Occipital lobe (tissue), 2 donors: ENCODE data around the gene CFAP43. TPM values are rescaled to one million over a fixed set of nuclear protein-coding genes. Genes with fewer than 3 reads are reported as not detected.
"Not testable (repeated sequence)": the region's sequence is repeated elsewhere in the genome, so short reads cannot be mapped to it uniquely, and the experiment has no call there.

Source experiments
- DNase-seq: peaks from one replicate; lab custom pipeline; 2025; lab: John Stamatoyannopoulos, UW
- total RNA-seq: library from RNA; depleted of rRNA; stranded (reverse); fragments of >200 nt; gene quantifications from one replicate; pipeline ENCODE4 v1.2.3, GENCODE V29; 2014

The CFAP43 gene
- total RNA-seq, 1 donor from 2014 or later: 16.7 TPM

DNA sequence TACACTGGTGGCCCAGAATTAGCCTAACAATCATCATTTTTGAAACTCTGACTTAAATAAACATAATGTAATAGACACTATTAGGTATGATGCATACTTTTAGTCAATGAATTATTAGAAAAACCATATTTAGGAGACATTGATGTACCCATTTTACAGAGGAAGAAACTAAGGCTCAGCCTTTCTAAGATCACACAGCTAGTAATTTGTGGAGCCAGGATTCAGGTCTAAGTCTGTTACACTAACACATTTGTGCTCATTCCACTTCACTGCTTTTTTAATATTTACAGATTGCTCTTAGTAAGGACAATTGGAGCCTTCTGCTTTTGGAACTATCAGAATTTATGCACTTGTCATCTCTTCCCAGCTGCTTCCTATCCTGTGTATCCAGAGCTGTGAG lies 8.9 kb downstream of the CFAP43 start:
- no peak for DNase-seq

DNA sequence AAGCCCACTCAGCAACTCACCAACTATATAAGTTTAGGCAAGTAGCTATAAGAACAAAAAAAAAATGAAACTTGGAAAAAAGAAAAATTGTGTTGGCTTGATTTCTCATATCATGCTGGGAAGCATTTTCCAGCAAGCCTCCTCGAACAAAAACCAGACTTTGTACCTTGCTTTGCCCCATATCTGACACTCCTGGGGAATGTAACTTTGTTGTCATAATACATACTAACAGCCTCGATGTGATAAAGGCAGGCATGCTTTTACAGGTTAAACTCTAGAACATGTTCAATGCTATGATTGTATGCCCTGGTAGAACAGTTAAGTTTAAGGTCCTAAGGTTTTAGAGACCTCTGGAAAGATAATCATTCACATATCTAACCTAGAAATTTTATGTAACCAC lies 11.6 kb downstream of the CFAP43 start:
- no peak for DNase-seq

DNA sequence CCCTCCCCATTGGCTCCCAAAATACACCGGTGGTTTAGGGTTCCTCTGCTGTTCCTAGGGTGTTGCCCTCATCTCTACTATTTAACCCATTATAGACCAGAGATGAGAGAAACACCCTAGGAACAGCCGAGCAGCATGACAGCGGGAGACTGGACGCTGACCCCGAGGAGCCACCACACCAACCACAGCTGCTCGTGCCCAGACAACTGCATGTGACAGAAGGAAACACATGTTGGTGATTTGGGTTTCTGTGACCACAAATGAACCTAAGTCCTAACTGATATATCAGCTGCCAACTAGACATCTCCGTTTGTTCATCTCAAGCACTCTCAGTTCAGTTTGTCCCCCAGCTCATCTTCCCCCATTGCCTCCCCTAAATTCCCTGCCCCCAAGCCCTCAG lies 13.4 kb downstream of the CFAP43 start:
- no peak for DNase-seq

DNA sequence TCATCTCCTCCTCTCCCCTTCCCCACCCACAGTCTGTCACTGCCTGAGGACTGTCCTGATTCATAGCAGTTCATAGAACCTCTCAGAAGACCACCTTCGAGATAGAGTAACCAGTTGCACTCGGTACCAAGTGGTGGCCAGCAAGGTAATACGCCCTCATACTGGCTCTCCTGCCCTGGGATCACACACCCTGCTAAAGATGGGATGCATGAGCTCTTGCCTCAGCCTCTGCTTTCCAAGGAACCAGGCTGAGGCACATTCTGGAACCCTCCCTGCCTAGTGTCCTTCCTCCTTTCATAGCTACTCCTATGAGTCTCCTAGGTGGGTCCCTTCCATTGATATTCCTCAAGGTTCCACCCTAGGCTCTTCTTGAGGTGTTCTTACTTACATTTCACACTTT lies 15.5 kb downstream of the CFAP43 start:
- DNase-seq: no peak

DNA sequence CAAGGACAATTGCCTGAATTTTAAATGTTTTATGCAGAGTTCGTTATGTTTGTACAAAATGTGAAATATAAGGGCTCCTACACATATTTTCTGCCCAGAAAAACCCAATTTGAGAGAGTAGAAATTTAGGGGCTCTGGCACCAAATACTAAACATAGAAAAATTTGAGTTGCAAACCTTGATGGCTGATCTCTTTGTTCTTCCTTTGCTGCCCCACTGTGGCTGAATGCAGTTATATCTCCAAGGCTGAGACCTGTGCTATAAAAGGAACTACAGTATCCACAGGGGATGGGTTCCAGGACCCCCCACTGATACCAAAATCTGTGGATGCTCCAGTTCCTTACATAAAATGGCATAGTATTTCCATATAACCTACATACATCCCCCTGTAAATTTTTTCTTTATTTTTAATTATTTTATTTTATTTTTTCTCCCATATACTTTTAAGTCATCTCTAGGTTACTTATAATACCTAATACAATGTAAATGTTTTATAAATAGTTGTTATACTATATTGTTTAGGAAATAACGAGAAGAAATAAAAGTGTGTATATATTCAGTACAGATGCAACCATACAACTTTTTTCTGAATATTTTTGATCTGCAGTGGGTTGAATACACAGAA lies 22.5 kb downstream of the CFAP43 start:
- DNase-seq: peak; percentile 9

DNA sequence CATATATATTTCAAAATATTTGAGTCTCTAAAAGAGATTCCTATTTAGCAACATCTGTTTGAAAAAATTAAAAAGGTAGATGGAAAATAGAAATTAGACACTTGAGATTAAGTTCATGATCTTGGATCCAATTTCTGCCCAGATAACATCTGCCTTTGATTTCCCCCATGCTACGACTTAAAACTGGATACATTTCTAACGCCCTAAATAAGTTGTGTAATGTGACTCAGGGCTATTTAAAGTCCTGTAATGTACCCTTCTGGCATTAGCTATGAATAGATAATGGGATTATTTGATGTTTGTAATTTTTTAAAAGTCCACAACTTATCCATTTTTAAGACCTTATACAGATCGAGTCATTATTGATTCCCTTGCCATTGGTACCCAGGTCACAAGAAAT lies 23.4 kb downstream of the CFAP43 start:
- DNase-seq: no peak

DNA sequence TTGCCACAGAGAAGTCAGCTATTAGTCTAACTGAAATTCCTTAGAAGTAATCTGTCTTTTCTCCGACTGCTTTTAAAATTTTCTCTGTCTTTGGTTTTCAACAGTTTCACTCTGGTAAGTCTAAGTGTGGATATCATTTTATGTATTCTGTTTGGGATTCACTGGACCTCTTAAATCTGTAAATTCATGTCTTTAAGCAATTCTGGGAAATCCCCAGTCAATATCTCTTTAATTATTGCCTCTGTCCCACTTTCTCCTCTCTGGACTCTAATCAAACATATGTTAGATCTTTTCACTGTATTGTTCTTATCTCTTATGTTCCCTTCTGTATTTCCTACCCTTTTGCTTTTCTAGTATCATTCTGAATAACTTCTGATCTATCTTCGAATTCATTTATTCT lies 29.9 kb downstream of the CFAP43 start:
- no peak for DNase-seq

DNA sequence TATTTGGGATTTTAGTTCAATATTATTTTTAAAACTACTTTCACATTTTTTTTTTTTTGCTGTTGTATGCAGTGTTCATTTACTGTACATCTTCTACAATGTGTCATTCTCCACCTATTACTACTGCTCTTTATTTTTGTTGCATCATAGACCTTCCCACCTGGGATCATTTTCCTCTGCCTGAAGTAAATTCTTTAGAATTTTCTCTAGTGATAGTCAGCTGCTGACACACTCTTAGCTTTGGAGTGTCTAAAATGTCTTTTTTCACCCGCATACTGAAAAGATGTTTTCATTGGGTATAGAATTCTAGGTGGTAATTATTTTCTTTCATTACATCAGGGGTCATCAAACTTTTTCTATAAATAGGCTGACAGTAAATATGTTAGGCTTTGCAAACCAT lies 30.5 kb downstream of the CFAP43 start:
- no peak for DNase-seq

DNA sequence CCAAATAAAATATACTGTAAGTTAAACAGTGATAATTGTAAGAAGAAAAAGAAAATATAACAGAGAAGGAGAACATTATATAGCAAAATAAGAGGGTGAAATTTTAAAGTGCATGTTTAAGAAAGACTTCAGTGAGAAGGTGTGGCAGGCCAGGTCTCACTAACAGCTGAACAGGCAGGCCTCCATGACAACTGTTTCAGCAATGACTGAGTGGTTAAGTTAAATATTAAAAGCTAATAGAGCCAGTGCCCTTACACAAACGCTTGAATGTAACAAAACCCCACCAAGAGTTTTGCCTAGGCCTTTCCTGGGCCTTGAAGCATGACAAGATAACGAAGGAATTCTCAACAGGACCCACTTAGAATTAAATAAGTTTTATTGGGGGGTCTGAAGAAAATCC lies 32.6 kb downstream of the CFAP43 start:
- DNase-seq: no peak

DNA sequence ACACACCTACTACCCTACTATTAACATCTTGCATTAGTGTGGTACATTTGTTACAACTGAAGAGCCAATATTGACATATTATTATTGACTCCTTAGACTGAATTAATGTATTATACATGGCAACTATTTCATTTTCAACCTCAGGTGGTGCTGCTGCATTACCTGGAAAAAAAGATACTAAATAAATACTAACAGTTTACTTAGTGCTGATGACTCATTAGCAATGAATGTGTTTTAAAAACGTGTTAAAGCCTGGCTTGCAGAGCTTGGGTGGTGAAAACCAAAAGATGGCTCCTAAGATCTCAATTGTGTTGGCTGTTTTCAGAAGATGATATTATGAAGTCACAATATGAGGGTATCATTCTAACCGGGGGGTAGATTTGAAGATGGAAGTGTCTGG lies 34.8 kb downstream of the CFAP43 start:
- DNase-seq: no peak

DNA sequence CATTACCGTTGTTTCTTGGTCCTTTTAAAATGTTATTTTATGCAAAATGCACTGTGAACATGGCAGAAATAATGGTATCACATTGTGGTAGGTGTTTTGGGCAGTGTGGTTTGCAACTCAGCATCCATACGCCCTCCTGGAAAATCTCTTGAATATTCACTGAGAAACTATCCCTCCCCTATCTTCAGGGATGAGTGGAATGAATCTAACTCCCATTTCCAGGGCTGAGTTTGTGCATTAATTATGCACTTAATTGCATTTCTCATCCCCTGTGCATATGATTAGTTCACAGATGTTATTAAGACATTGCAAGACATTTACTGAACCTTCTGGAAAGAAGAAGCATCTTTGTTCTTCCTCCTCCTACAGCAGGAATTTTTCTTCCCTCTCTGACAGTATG lies 36.5 kb downstream of the CFAP43 start:
- DNase-seq: no peak

DNA sequence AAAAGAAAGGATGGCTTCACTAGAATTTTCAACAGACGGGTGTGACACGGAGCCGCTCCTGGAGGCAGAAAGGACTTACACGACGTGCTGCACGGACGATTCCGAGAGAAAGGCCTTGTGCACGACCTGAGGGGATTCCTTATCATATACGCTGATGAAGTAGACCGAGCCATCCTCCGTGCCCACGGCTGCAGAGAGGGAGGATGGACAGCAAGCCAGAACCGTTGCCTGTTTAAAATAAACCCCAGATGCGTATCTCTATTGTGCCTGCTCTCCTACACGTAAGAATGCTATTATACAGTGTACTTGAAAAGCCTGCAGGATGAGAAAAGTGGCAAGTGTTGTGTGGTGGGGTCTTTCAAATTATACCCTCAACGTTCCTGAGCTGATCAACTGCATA lies 38.4 kb downstream of the CFAP43 start:
- DNase-seq: no peak

DNA sequence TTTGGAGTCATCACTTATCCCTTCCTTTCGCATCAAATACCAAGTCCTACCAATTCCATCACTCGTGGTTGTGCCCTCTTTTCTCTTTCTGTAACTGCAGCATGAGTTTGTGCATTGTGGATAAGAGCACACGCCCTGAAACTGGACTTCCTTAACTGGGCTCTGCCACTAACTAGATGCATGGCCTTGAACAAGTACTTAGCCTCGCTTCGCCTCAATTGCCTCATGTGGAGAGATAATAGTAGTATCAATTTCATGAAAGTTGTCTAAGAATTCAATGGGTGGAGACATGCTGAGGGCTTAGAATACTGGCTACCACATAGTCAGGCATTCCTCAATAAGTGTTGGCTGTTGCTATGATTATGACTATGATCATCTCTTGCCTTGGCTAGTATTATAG lies 41.5 kb downstream of the CFAP43 start:
- DNase-seq: no peak

DNA sequence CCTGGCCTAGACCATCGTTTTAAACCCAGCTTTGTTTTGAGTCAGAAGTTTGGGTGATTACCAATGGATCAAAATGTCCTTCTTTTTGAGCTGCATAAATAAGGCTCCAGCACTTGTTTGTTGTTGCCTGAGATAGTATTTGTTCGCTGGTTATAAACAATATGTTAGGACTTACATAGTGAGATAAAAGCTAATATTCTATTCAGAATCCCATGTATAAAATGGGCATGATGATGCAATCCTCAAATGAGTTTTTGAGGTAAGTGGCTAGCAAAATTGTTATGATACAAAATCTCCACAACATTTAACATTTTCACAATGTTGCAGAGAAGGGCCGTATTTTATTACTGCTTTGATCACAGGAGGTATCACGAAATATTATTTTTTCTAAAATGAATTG lies 48.5 kb downstream of the CFAP43 start:
- no peak for DNase-seq

DNA sequence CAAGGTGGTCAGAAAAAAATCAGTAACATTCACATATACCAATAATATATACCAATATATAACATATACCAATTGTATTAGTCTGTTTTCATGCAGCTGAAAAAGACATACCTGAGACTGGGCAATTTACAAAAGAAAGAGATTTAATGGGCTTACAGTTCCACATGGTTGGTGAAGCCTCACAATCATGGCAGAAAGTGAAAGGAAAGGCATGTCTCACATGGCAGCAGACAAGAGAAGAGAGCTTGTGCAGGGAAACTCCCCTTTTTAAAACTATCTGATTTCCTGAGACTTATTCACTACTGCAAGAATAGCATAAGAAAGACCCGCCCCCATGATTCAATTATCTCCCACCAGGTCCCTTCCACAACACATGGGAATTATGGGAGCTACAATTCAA lies 58.0 kb downstream of the CFAP43 start:
- DNase-seq: not testable (repeated sequence)

DNA sequence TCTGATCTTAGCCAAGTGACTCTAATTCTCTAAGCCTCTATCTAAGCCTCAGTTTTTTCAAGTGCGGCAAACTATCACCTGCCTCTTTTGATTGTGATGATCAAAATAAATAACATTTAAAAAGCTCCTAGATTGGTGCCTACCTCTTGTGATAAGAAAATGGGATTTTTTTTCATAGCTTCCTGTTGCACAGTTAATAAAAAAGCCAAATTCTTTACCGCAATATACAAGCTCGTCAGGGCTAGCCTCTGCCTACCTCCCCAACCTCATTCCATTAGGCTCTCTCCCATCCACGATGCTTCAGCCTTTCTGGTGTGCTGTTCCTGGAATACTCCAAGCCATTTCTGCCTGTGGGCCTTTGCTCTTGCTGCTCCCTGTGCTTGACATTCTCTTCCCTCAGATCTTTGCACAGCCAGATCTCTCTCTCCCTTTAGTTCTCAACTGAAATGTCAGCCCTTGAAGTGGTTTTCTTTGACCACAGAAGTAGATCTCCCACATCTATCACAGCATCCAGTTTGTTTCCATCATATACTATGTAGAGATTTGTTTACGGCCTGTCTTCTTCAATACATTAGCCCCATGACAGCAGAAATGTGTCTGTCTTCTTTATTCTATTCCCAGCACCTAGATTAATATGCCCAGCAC lies 61.4 kb downstream of the CFAP43 start:
- no peak for DNase-seq

DNA sequence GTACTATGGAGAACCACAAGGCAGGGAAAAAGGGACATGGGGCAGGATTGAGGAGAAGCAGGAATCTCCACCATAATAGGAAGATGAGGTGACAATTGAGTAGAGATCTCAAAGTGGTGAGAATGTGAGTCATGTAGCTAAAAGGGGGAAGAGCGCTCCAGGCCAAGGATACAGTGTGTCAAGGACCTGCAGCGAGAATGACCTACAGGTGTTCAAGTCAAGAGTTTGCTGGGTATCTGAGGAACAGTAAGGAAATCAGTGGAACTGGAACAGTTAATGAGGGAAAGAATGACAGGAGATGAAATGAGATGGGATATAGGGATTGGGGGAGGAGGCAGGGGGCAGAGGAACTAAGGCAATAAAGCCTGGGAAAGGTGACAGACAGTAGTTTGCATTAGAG lies 76.6 kb downstream of the CFAP43 start:
- DNase-seq: no peak

DNA sequence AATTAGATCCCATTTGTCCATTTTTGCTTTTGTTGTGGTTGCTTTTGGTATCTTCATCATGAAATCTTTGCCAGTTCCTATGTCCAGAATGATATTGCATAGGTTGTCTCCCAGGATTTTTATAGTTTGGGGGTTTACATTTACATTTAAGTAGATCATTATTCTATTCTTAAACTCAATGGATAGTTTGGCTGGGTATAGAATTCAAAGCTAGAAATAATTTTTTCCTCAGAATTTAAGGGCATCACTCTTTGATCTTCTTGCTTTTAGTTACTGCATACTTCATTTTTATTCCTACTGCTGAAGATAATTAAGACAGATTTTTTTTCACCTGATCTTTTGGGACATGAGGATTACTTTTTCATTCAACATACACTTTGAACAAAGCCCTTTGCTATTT lies 80.4 kb downstream of the CFAP43 start:
- no peak for DNase-seq

DNA sequence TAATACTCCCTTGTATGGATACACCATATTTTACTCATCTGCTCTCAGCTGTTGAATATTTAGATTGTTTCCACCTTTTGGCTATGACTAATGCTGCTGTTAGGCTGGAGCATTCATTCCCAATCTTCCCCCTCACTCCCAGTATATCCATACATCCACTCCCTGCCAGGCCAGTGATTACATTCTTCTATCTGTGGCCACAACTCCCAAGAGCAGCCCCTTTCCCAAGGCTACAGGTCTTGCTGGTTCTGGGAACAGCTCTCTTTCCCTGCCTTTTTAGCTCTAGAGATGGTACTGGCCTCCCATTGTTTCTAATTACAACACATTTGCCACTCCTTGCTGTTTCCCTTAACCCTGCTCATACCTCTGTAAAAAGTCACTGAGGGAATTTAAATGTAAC lies 82.0 kb downstream of the CFAP43 start:
- no peak for DNase-seq

DNA sequence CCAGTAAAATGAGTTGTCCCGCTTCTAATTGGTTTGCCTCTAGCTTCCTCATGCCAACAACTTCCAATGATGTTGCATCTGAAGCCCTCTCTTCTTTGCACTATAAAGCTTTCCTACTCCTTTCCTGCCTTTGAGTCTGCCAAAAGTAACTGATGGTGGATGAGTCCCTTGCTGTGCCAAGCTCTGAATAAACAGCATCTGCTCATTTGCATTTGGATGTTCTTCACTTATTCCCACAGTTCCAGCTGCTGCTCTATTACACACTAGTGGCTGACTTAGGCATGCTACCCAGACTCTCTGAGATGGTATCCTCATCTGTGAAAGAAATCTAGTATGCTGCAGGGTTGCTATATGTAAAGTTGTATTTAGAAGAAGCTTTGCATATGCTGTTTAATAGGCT lies 85.3 kb downstream of the CFAP43 start:
- peak; percentile 62 for DNase-seq

DNA sequence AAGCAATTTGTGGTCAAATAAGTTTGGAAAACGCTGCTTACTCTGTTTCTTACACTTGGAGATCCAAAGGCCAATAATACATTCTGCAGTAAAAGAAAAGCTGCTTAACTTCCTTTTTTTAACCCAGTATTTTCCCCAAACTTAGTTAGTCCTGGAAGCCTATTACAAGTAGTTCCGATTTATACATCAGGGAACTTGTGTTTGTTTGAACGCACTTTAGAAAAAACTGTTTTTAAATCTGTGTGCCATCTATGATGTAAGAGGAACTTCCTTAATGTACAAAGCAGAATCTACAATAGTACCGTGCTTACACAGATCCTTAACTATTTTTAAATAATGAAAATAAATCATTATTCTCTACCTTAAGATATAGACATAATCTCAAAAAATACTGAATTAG lies 87.2 kb downstream of the CFAP43 start:
- DNase-seq: no peak

DNA sequence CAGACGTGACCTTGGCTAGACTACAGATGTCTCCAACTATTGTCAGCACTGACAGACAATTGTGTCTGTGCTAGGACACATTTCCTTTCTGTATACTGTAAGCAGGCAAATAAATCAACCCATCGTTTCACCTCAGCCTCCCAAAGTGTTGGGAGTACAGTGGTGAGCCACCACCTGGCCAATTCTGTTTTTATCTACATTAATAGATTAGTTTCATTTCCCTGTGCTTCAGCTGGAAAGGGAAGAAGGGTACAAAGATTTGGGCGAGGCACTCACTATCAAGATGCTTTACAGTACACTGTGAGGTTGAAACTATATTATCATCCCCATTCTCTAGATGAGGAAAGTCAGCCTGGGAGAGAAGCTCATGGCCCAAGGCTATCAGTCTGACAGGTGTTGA lies 88.3 kb downstream of the CFAP43 start:
- no peak for DNase-seq

DNA sequence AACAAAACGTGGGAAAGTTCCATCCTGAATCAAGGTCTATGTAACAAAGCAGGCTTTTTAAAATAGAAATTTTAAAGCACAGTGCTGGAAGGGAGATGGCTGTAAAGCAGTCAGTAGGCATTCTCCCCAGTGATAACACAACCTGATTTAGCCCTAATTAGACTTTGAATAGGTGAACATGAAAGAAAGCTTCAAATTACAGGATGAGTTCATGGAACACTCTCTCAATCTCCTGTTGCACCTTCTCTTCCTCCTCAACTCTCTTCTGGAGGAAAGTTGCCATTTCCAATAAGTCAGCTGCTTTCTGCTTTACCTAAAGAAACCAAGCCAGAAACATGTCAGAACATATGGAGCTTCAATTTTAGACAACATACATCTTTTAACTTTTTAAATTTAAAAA lies 90.1 kb downstream of the CFAP43 start:
- DNase-seq: no peak

DNA sequence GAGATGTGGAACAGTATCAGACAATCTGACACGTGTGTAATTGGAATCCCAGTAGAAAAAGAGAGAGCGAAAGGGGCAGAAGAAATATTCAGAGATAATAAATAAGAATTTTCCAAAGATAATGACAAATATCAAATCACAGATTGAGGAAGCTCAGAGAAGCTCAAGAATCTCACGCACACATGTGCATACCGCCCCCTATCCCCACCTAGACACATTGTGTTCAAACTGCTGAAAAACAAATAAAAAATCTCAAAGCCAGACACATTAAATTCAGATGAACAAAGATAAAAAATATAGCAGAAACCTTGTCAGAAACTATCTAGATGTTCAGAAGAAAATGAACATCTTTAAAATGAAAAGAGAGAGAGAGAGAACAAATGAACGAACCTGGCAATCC lies 92.9 kb downstream of the CFAP43 start:
- no peak for DNase-seq
